ENCODE results near the gene PPP1R2B.

GRCh38 chr5:156892223-156892622 is 42.1 kb downstream of the PPP1R2B start:
- TF ChIP-seq CTCF (IDR thresholded peaks at IDR 0.05) (no peak), POLR2AphosphoS5 (IDR thresholded peaks at IDR 0.05) (no peak)

Data from stomach (tissue), 4 donors.